H9 (cell line): ENCODE data around the gene EVI5L. TPM values are rescaled to one million over a fixed set of nuclear protein-coding genes. Genes with fewer than 3 reads are reported as not detected.
A peak's percentile ranks its signal among the peaks of the same experiment; 100 is the strongest.

ENCODE experiments used
- DNase-seq: peaks from one replicate; pipeline ENCODE4 v3.0.0-alpha.2; 2017
- H2AFZ ChIP-seq: one replicate; pipeline ENCODE4 v1.6.1; 2013; ENCODE audit warnings: mild to moderate bottlenecking, low read length, control low read depth, moderate library complexity
- H2AK5ac ChIP-seq: 2 replicates; pipeline ENCODE4 v1.6.1; 2013; ENCODE audit warnings: low read length, control low read depth, mixed read lengths; ENCODE audit not compliant: insufficient read length
- H2BK120ac ChIP-seq: one replicate; pipeline ENCODE4 v1.6.1; 2013; ENCODE audit warnings: low read depth, mild to moderate bottlenecking, low read length, control low read depth, inconsistent platforms; ENCODE audit not compliant: poor library complexity, severe bottlenecking
- H2BK12ac ChIP-seq: 2 replicates; pipeline ENCODE4 v1.6.1; 2013; ENCODE audit warnings: low read length, control low read depth, mixed read lengths, low read depth; ENCODE audit not compliant: insufficient read length
- H2BK15ac ChIP-seq: 2 replicates; pipeline ENCODE4 v1.6.1; 2013; ENCODE audit warnings: low read depth, low read length, control low read depth
- H2BK20ac ChIP-seq: one replicate; pipeline ENCODE4 v1.6.1; 2013; ENCODE audit warnings: low read depth, mild to moderate bottlenecking, low read length, control low read depth, inconsistent platforms; ENCODE audit not compliant: poor library complexity, severe bottlenecking
- H2BK5ac ChIP-seq: 2 replicates; pipeline ENCODE4 v1.6.1; 2013; ENCODE audit warnings: low read length, control low read depth, mixed read lengths; ENCODE audit not compliant: insufficient read length
- H3K14ac ChIP-seq: 2 replicates; pipeline ENCODE4 v1.6.1; 2013; ENCODE audit warnings: low read length, control low read depth; ENCODE audit not compliant: insufficient read depth
- H3K18ac ChIP-seq: 2 replicates; pipeline ENCODE4 v1.6.1; 2013; ENCODE audit warnings: low read depth, mild to moderate bottlenecking, mixed read lengths, low read length, control low read depth; ENCODE audit not compliant: insufficient read length
- H3K23ac ChIP-seq: 2 replicates; pipeline ENCODE4 v1.6.1; 2013; ENCODE audit warnings: low read length, control low read depth, mixed read lengths, low read depth; ENCODE audit not compliant: insufficient read length
- H3K23me2 ChIP-seq: 2 replicates; pipeline ENCODE4 v1.6.1; 2013; ENCODE audit warnings: low read depth, mild to moderate bottlenecking, mixed read lengths, low read length, control low read depth; ENCODE audit not compliant: insufficient read length, poor library complexity, severe bottlenecking
- H3K27ac ChIP-seq: 2 replicates; pipeline ENCODE4 v1.5.1; 2013; ENCODE audit warnings: low read length, control low read depth, mixed read lengths, low read depth; ENCODE audit not compliant: insufficient read length
- H3K27me3 ChIP-seq: 2 replicates; pipeline ENCODE4 v1.6.1; 2013; ENCODE audit warnings: low read length, control low read depth, inconsistent platforms; ENCODE audit not compliant: insufficient read depth
- H3K4ac ChIP-seq: 2 replicates; pipeline ENCODE4 v1.6.1; 2013; ENCODE audit warnings: low read depth, mild to moderate bottlenecking, control low read depth, inconsistent platforms, low read length, moderate library complexity
- H3K4me1 ChIP-seq: 2 replicates; pipeline ENCODE4 v1.6.1; 2013; ENCODE audit warnings: low read length, control low read depth, inconsistent platforms; ENCODE audit not compliant: insufficient read depth
- H3K4me2 ChIP-seq: 2 replicates; pipeline ENCODE4 v1.6.1; 2013; ENCODE audit warnings: low read length, control low read depth, mixed read lengths; ENCODE audit not compliant: insufficient read length, insufficient read depth
- H3K56ac ChIP-seq: 2 replicates; pipeline ENCODE4 v1.6.1; 2013; ENCODE audit warnings: low read depth, mild to moderate bottlenecking, mixed read lengths, low read length, control low read depth; ENCODE audit not compliant: insufficient read length
- H3K79me1 ChIP-seq: 2 replicates; pipeline ENCODE4 v1.6.1; 2013; ENCODE audit warnings: low read depth, mild to moderate bottlenecking, moderate library complexity, low read length, control low read depth, inconsistent platforms; ENCODE audit not compliant: insufficient read depth, poor library complexity, severe bottlenecking
- H3K79me2 ChIP-seq: 2 replicates; pipeline ENCODE4 v1.6.1; 2013; ENCODE audit warnings: low read length, control low read depth, inconsistent platforms; ENCODE audit not compliant: insufficient read depth
- H3K9ac ChIP-seq: 2 replicates; pipeline ENCODE4 v1.6.1; 2013; ENCODE audit warnings: low read length, control low read depth, mixed read lengths; ENCODE audit not compliant: insufficient read length; ENCODE audit errors: extremely low read depth
- H3K9me3 ChIP-seq: one replicate; pipeline ENCODE4 v1.6.1; 2013; ENCODE audit warnings: low read depth, low read length, inconsistent platforms; ENCODE audit not compliant: control insufficient read depth
- H3T11ph ChIP-seq: one replicate; pipeline ENCODE4 v1.6.1; 2013; ENCODE audit warnings: mild to moderate bottlenecking, low read length, control low read depth, inconsistent platforms
- H4K20me1 ChIP-seq: one replicate; pipeline ENCODE4 v1.6.1; 2013; ENCODE audit not compliant: control insufficient read depth, insufficient read length, insufficient read depth
- H4K5ac ChIP-seq: 2 replicates; pipeline ENCODE4 v1.6.1; 2013; ENCODE audit warnings: low read depth, mild to moderate bottlenecking, mixed read lengths, low read length, control low read depth; ENCODE audit not compliant: insufficient read length
- H4K8ac ChIP-seq: replicated peaks from 2 replicates; pipeline ENCODE4 v1.6.1; 2013; ENCODE audit warnings: low read length, control low read depth, mixed read lengths, low read depth; ENCODE audit not compliant: insufficient read length
- H4K91ac ChIP-seq: 2 replicates; pipeline ENCODE4 v1.6.1; 2013; ENCODE audit warnings: low read depth, mild to moderate bottlenecking, moderate library complexity, mixed read lengths, low read length, control low read depth; ENCODE audit not compliant: insufficient read length
- H3K27ac Mint-ChIP-seq, 3 experiments: 2 replicates in 2 of 3; 3 replicates in 1 of 3; pipeline ENCODE4 v1.8.0; 2020 to 2021; ENCODE audit warnings: mixed read lengths in 3 of 3, mild to moderate bottlenecking in 1 of 3, moderate library complexity in 1 of 3
- H3K27me3 Mint-ChIP-seq: 2 replicates; pipeline ENCODE4 v1.8.0; 2021; ENCODE audit warnings: low read depth, mild to moderate bottlenecking, moderate library complexity, mixed read lengths
- H3K36me3 Mint-ChIP-seq, 3 experiments: 2 replicates in 2 of 3; 3 replicates in 1 of 3; pipeline ENCODE4 v1.8.0; 2020 to 2021; ENCODE audit warnings: low read depth in 3 of 3, mixed read lengths in 3 of 3; ENCODE audit not compliant: insufficient read depth in 1 of 3
- H3K4me1 Mint-ChIP-seq, 2 experiments: 2 replicates each; pipeline ENCODE4 v1.8.0; 2020; ENCODE audit warnings: mixed read lengths in 2 of 2
- H3K4me3 Mint-ChIP-seq, 2 experiments: 2 replicates in 1 of 2; 3 replicates in 1 of 2; pipeline ENCODE4 v1.8.0; 2020 to 2021; ENCODE audit warnings: mild to moderate bottlenecking in 2 of 2, mixed read lengths in 2 of 2, moderate library complexity in 1 of 2
- H3K9me3 Mint-ChIP-seq, 2 experiments: 2 replicates in 1 of 2; 3 replicates in 1 of 2; pipeline ENCODE4 v1.8.0; 2020; ENCODE audit warnings: mild to moderate bottlenecking in 2 of 2, mixed read lengths in 2 of 2, moderate library complexity in 1 of 2
- CTCF ChIP-seq: fragments of 200-600 bp; sonication (generic); conservative IDR thresholded peaks from 3 replicates; pipeline ENCODE4 v1.8.0; 2021; ENCODE audit warnings: antibody characterized with exemption, mild to moderate bottlenecking
- WGBS: extraction: QIAGEN DNeasy Blood & Tissue Kit; methylation state at CpG from one replicate; pipeline ENCODE4 v1.1.7; 2013; ENCODE audit warnings: missing lambda C conversion rate, low lambda C conversion rate, mixed read lengths; ENCODE audit not compliant: insufficient read length; ENCODE audit errors: extremely low coverage; 5-methylcytosine and 5-hydroxymethylcytosine counted together
- total RNA-seq: library from RNA; stranded (reverse); gene quantifications from 2 replicates; pipeline ENCODE4 v1.2.1, GENCODE V29; 2021

The EVI5L gene
- total RNA-seq, 1 experiment from 2014 or later: 7.1 TPM

- Histone ChIP-seq H3K23me2 (peaks cover 12% of the 10 kb centered on the region), H3K9me3 (no peaks in the 10 kb centered on the region), H2AFZ (no peak overlapping the region), H2BK12ac (no peak overlapping the region), H3K4me2 (no peak overlapping the region), H3K79me1 (no peaks in the 10 kb centered on the region), H3T11ph (no peak overlapping the region), H3K4ac (no peak overlapping the region), H2AK5ac (no peak overlapping the region), H4K20me1 (no peaks in the 10 kb centered on the region), H3K18ac (no peak overlapping the region), H2BK120ac (no peak overlapping the region), H2BK5ac (no peak overlapping the region), H2BK15ac (no peak overlapping the region), H4K5ac (no peak overlapping the region), H3K79me2 (no peaks in the 10 kb centered on the region), H3K4me1 (no peaks in the 10 kb centered on the region), H3K23ac (no peak overlapping the region), H4K91ac (no peak overlapping the region), H3K56ac (no peak overlapping the region), H3K14ac (no peak overlapping the region), H2BK20ac (no peak overlapping the region), H3K27ac (no peak overlapping the region), H3K27me3 (peaks cover 16% of the 10 kb centered on the region; the same call in 1 of the 2 replicates), H3K9ac (no peak overlapping the region), H4K8ac (no peak overlapping the region)
- Mint-ChIP-seq H3K4me3 (peak overlapping the region in 1 of 2 experiments; percentile 26; a peak in 1 of 5 replicates), H3K27ac (no peak overlapping the region), H3K9me3 (no peaks in the 10 kb centered on the region), H3K27me3 (peaks cover 46% of the 10 kb centered on the region), H3K36me3 (peaks cover 15 to 28% (median 24%) of the 10 kb centered on the region in 3 experiments; a peak in 6 of 7 replicates), H3K4me1 (peaks cover 11 to 16% of the 10 kb centered on the region in 2 experiments; a peak in 3 of 4 replicates)
- DNase-seq: no peak
- no CpG with 5 or more reads among the region's 10 CpGs for WGBS
- TF ChIP-seq CTCF: no peak
Measured at GRCh38 chr19:7913652-7914051, 83.6 kb downstream of the EVI5L start.
